Neural cell (in vitro differentiated cells): ENCODE results near the gene ROR2.

Experiments used
- CTCF ChIP-seq: fragments of 450-650 bp; IDR thresholded peaks from 2 replicates; pipeline ENCODE4 v1.5.1; 2014; ENCODE audit warnings: antibody characterized with exemption, mild to moderate bottlenecking, moderate library complexity; ENCODE audit not compliant: poor library complexity, severe bottlenecking
- MXI1 ChIP-seq: fragments of 450-650 bp; conservative IDR thresholded peaks from 2 replicates; pipeline ENCODE4 v1.6.1; 2014; ENCODE audit warnings: antibody characterized with exemption, mild to moderate bottlenecking; ENCODE audit not compliant: poor library complexity, severe bottlenecking
- POLR2AphosphoS5 ChIP-seq: IDR thresholded peaks from 2 replicates; pipeline ENCODE4 v1.6.1; 2012
- TF ChIP-seq, protein P1 (sequence below): IDR thresholded peaks from 2 replicates; pipeline ENCODE4 v1.6.1; 2012; ENCODE audit warnings: borderline replicate concordance

GRCh38 chr9:91643481-91644077 lies 306.4 kb downstream of the ROR2 start:
- TF ChIP-seq CTCF (no peak), POLR2AphosphoS5 (no peak), MXI1 (no peak)
- TF ChIP-seq, protein P1, sequence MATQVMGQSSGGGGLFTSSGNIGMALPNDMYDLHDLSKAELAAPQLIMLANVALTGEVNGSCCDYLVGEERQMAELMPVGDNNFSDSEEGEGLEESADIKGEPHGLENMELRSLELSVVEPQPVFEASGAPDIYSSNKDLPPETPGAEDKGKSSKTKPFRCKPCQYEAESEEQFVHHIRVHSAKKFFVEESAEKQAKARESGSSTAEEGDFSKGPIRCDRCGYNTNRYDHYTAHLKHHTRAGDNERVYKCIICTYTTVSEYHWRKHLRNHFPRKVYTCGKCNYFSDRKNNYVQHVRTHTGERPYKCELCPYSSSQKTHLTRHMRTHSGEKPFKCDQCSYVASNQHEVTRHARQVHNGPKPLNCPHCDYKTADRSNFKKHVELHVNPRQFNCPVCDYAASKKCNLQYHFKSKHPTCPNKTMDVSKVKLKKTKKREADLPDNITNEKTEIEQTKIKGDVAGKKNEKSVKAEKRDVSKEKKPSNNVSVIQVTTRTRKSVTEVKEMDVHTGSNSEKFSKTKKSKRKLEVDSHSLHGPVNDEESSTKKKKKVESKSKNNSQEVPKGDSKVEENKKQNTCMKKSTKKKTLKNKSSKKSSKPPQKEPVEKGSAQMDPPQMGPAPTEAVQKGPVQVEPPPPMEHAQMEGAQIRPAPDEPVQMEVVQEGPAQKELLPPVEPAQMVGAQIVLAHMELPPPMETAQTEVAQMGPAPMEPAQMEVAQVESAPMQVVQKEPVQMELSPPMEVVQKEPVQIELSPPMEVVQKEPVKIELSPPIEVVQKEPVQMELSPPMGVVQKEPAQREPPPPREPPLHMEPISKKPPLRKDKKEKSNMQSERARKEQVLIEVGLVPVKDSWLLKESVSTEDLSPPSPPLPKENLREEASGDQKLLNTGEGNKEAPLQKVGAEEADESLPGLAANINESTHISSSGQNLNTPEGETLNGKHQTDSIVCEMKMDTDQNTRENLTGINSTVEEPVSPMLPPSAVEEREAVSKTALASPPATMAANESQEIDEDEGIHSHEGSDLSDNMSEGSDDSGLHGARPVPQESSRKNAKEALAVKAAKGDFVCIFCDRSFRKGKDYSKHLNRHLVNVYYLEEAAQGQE, result no peak
